K562 (cell line): Measurements from ENCODE around the gene TMEM217. TPM values are rescaled to one million over a fixed set of nuclear protein-coding genes. Genes with fewer than 3 reads are reported as not detected.
A peak's percentile ranks its signal among the peaks of the same experiment; 100 is the strongest.

ENCODE experiments used
- BRD9 ChIP-seq: fragments of 450-650 bp; IDR thresholded peaks from 2 replicates; pipeline ENCODE4 v1.6.1; 2018; ENCODE audit warnings: low read depth; ENCODE audit not compliant: partially characterized antibody
- CCNT2 ChIP-seq: IDR thresholded peaks from 2 replicates; pipeline ENCODE4 v1.6.1; 2011; ENCODE audit warnings: borderline replicate concordance, low read depth, mild to moderate bottlenecking, moderate library complexity, mixed read lengths, low read length; ENCODE audit not compliant: insufficient read length; ENCODE audit errors: extremely low read depth
- ELF1 ChIP-seq: fragments of 200-800 bp; sonication (Bioruptor generic); IDR thresholded peaks from 2 replicates; pipeline ENCODE4 v1.6.1; 2016; ENCODE audit warnings: missing genetic modification characterization, missing compliant biosample characterization
- FIP1L1 ChIP-seq: fragments of 200-400 bp; formaldehyde crosslinking; IDR thresholded peaks from 2 replicates; pipeline ENCODE4 v1.6.1; 2018; ENCODE audit warnings: mild to moderate bottlenecking, low read depth, low read length; ENCODE audit not compliant: poor library complexity, severe bottlenecking
- FOXA3 ChIP-seq, 2 experiments: fragments of 450-650 bp in 1 of 2; sonication (generic) in 1 of 2; formaldehyde crosslinking; IDR thresholded peaks in 1 of 2; conservative IDR thresholded peaks in 1 of 2; 2 replicates each; pipeline versions ENCODE4 v1.4.0 to v1.8.0; 2020 to 2022; ENCODE audit warnings: mild to moderate bottlenecking in 2 of 2, missing genetic modification reagents in 1 of 2
- FOXK2 ChIP-seq, 2 experiments: fragments of 450-650 bp; IDR thresholded peaks in 1 of 2; conservative IDR thresholded peaks in 1 of 2; 2 replicates each; pipeline ENCODE4 v1.6.1; 2016; ENCODE audit warnings: low read depth in 2 of 2, mild to moderate bottlenecking in 1 of 2
- GTF2E2 ChIP-seq: fragments of 200-800 bp; sonication (Bioruptor generic); IDR thresholded peaks from 2 replicates; pipeline ENCODE4 v1.6.1; 2016; ENCODE audit warnings: missing genetic modification characterization, missing compliant biosample characterization
- HEY1 ChIP-seq: fragments of 250-450 bp; sonication (Bioruptor Pico); IDR thresholded peaks from 2 replicates; pipeline ENCODE4 v1.5.0; 2020; ENCODE audit warnings: mild to moderate bottlenecking, moderate library complexity, borderline replicate concordance
- LARP7 ChIP-seq: fragments of 450-650 bp; IDR thresholded peaks from 2 replicates; pipeline ENCODE4 v1.6.1; 2016
- MCM3 ChIP-seq: fragments of 450-650 bp; IDR thresholded peaks from 2 replicates; pipeline ENCODE4 v1.6.1; 2016
- NCOR1 ChIP-seq: fragments of 450-650 bp; IDR thresholded peaks from 2 replicates; pipeline ENCODE4 v1.6.1; 2016; ENCODE audit warnings: mild to moderate bottlenecking, moderate library complexity
- NR2F6 ChIP-seq: fragments of 450-650 bp; formaldehyde crosslinking; IDR thresholded peaks from 2 replicates; pipeline ENCODE4 v1.4.0; 2020; ENCODE audit warnings: mild to moderate bottlenecking
- PHF20 ChIP-seq: fragments of 450-650 bp; IDR thresholded peaks from 2 replicates; pipeline ENCODE4 v1.6.1; 2018; ENCODE audit not compliant: partially characterized antibody
- SMAD4 ChIP-seq: fragments of 250-450 bp; sonication (Bioruptor Pico); conservative IDR thresholded peaks from 2 replicates; pipeline ENCODE4 v1.8.0; 2021; ENCODE audit warnings: inconsistent platforms, mild to moderate bottlenecking, moderate library complexity
- TBL1XR1 ChIP-seq, 2 experiments: IDR thresholded peaks; 2 replicates each; pipeline ENCODE4 v1.6.1; 2012; ENCODE audit warnings: improper control_type of control experiment in 2 of 2, low read length in 2 of 2, mild to moderate bottlenecking in 1 of 2
- TRIM24 ChIP-seq, 2 experiments: fragments of 450-650 bp; IDR thresholded peaks; 2 replicates each; pipeline ENCODE4 v1.6.1; 2016
- ZFPM2 ChIP-seq: fragments of 250-450 bp; sonication (Bioruptor Pico); IDR thresholded peaks from 2 replicates; pipeline ENCODE4 v1.5.1; 2022; ENCODE audit warnings: mild to moderate bottlenecking
- ZNF212 ChIP-seq: fragments of 450-650 bp; formaldehyde crosslinking; IDR thresholded peaks from 2 replicates; pipeline ENCODE4 v1.4.0; 2020; ENCODE audit warnings: mild to moderate bottlenecking
- ZNF232 ChIP-seq: sonication (generic); formaldehyde crosslinking; IDR thresholded peaks from 2 replicates; pipeline ENCODE4 v1.8.0; 2022; ENCODE audit warnings: mild to moderate bottlenecking, missing genetic modification reagents
- ZNF41 ChIP-seq: fragments of 250-450 bp; sonication (Bioruptor Pico); conservative IDR thresholded peaks from 2 replicates; pipeline ENCODE4 v1.4.0; 2020; ENCODE audit warnings: mild to moderate bottlenecking
- ZNF584 ChIP-seq: fragments of 200-800 bp; sonication (Bioruptor generic); IDR thresholded peaks from 2 replicates; pipeline ENCODE4 v1.6.1; 2016; ENCODE audit warnings: low read depth, mild to moderate bottlenecking, missing genetic modification characterization, missing compliant biosample characterization
- ZNF668 ChIP-seq: fragments of 250-450 bp; sonication (Bioruptor Pico); IDR thresholded peaks from 2 replicates; pipeline ENCODE4 v1.8.0; 2022; ENCODE audit warnings: mild to moderate bottlenecking, inconsistent platforms
- ZNF780A ChIP-seq: fragments of 250-450 bp; sonication (Bioruptor Pico); IDR thresholded peaks from 2 replicates; pipeline ENCODE4 v1.5.0; 2021; ENCODE audit warnings: mild to moderate bottlenecking
- polyA plus RNA-seq, 8 experiments: library from polyadenylated mRNA; depleted of rRNA in 4 of 8; stranded (reverse) in 5 of 8; unstranded in 3 of 8; fragments of >200 nt; fragmentation: Nextera tagmentation in 2 of 8; fragmentation: Illumina TruSeq in 1 of 8; extraction: Ambion mirVana in 2 of 8; extraction: Trizol in 1 of 8; gene quantifications; 2 replicates each; pipeline versions ENCODE4 v1.2.1 to v1.2.3, GENCODE V29; 2011 to 2014; ENCODE audit warnings: inconsistent platforms in 1 of 8, missing spikeins in 1 of 8
- total RNA-seq, 7 experiments: library from RNA; depleted of rRNA in 6 of 7; stranded (reverse); fragments of >200 nt in 6 of 7; fragmentation: Illumina TruSeq in 2 of 7; extraction: Trizol in 2 of 7; gene quantifications; 2 replicates each; pipeline versions ENCODE4 v1.2.1 to v1.2.3, GENCODE V29; 2011 to 2021; ENCODE audit warnings: low replicate concordance in 1 of 7
- TF ChIP-seq, protein P1 (sequence below): fragments of 250-450 bp; sonication (Bioruptor Pico); IDR thresholded peaks from 2 replicates; pipeline ENCODE4 v1.4.0; 2020; ENCODE audit warnings: mild to moderate bottlenecking, moderate library complexity
- TF ChIP-seq, protein P2 (sequence below), 2 experiments: IDR thresholded peaks; 2 replicates each; pipeline ENCODE4 v1.6.1; 2011; ENCODE audit warnings: borderline replicate concordance in 1 of 2, control low read depth in 1 of 2, low read depth in 1 of 2, low read length in 1 of 2, mild to moderate bottlenecking in 1 of 2, mixed read lengths in 1 of 2, moderate library complexity in 1 of 2; ENCODE audit not compliant: insufficient read depth in 1 of 2, insufficient read length in 1 of 2, poor library complexity in 1 of 2, severe bottlenecking in 1 of 2; ENCODE audit errors: extremely low read depth in 1 of 2

The TMEM217 gene
- total and polyA plus RNA-seq, 9 of the 15 experiments (the other 6 are each of a cell fraction or from before 2014, with no cell fraction given): 1.3 to 8.0 (median 1.9) TPM

DNA sequence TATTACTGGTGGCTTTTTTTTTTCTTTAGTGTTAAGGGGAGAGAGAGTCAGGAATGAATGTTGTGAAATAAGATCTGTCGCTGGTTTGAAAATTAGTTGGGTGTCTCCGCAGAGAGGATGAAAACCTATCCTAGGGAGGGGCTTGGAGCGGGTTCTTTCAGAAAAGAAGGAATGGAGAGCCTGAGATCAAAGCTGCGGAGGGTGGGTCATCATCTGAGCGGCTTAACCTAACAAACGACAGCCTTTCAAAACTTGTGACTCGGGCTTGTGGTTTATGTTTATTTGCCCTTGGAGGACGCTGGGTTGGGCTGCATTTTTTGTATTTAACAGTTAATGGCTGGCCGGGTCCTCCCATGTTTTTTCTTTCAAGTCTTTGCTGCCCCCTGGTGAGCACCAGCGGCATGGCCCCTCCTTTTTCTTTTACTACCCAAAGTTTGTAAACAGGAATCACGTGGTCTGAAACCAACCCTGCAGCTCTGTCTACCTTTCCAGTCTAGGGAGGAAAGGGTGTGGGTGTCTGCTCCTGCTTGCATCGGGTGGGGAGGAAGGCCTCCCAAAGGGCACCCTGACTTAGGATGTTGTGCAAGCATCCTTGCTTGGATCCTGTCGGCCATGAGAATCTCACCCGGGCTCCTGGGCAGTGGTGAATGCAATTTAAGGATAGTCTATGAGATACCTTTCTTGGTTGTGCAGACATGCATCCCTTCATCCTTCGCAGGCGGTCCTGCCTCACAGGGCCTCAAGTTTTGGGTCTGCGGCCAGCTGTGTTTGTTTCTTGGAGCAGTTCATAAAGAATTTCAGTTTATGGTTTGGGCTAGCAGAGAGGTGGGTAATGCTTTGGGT, 85.8 kb downstream of the TMEM217 start (continued):
- peak; percentile 100 for TF ChIP-seq FOXK2 (conservative IDR thresholded peaks at IDR 0.05 in 1 of 2, IDR thresholded peaks at IDR 0.05 in 1 of 2; ENCODE audit: low read depth in 2 of 2)
- TF ChIP-seq ZNF212 (CRISPR knock-in tag): no peak
- no peak for TF ChIP-seq GTF2E2 (tag)
- TF ChIP-seq ZNF780A (CRISPR knock-in tag): no peak
- TF ChIP-seq FOXA3 (CRISPR knock-in tag; conservative IDR thresholded peaks at IDR 0.05 in 1 of 2, IDR thresholded peaks at IDR 0.05 in 1 of 2): peak; percentile 93 to 97
- TF ChIP-seq, protein P1, sequence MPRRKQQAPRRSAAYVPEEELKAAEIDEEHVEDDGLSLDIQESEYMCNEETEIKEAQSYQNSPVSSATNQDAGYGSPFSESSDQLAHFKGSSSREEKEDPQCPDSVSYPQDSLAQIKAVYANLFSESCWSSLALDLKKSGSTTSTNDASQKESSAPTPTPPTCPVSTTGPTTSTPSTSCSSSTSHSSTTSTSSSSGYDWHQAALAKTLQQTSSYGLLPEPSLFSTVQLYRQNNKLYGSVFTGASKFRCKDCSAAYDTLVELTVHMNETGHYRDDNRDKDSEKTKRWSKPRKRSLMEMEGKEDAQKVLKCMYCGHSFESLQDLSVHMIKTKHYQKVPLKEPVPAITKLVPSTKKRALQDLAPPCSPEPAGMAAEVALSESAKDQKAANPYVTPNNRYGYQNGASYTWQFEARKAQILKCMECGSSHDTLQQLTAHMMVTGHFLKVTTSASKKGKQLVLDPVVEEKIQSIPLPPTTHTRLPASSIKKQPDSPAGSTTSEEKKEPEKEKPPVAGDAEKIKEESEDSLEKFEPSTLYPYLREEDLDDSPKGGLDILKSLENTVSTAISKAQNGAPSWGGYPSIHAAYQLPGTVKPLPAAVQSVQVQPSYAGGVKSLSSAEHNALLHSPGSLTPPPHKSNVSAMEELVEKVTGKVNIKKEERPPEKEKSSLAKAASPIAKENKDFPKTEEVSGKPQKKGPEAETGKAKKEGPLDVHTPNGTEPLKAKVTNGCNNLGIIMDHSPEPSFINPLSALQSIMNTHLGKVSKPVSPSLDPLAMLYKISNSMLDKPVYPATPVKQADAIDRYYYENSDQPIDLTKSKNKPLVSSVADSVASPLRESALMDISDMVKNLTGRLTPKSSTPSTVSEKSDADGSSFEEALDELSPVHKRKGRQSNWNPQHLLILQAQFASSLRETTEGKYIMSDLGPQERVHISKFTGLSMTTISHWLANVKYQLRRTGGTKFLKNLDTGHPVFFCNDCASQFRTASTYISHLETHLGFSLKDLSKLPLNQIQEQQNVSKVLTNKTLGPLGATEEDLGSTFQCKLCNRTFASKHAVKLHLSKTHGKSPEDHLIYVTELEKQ (CRISPR knock-in tag): no peak
- TF ChIP-seq LARP7: no peak; the same call in 1 of the 2 replicates
- 0 out of 2 replicates have a peak, but pooled peaks have one; percentile 27 for TF ChIP-seq ZNF668 (CRISPR knock-in tag)
- no peak for TF ChIP-seq TRIM24 (IDR thresholded peaks at IDR 0.05)
- peak; percentile 92 for TF ChIP-seq BRD9
- no peak for TF ChIP-seq NR2F6 (CRISPR knock-in tag)
- TF ChIP-seq ZNF41 (CRISPR knock-in tag): no peak
- no peak for TF ChIP-seq ZFPM2 (CRISPR knock-in tag)
- TF ChIP-seq, protein P2, sequence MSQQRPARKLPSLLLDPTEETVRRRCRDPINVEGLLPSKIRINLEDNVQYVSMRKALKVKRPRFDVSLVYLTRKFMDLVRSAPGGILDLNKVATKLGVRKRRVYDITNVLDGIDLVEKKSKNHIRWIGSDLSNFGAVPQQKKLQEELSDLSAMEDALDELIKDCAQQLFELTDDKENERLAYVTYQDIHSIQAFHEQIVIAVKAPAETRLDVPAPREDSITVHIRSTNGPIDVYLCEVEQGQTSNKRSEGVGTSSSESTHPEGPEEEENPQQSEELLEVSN (IDR thresholded peaks at IDR 0.05; ENCODE audit: borderline replicate concordance in 1 of 2, extremely low read depth in 1 of 2, insufficient read depth in 1 of 2, insufficient read length in 1 of 2, low read depth in 1 of 2, low read length in 1 of 2, poor library complexity in 1 of 2, severe bottlenecking in 1 of 2): peak in 1 of 2 experiments; percentile 7
- no peak for TF ChIP-seq ZNF584 (CRISPR knock-in tag)
- TF ChIP-seq TBL1XR1 (IDR thresholded peaks at IDR 0.05; ENCODE audit: low read length in 2 of 2): peak in 1 of 2 experiments; percentile 92; a peak in 3 of 4 replicates
- TF ChIP-seq NCOR1: no peak
- TF ChIP-seq ELF1 (tag): peak; percentile 61; the same call in 1 of the 2 replicates
- no peak for TF ChIP-seq ZNF232
- TF ChIP-seq PHF20: no peak
- peak; percentile 93 for TF ChIP-seq SMAD4 (CRISPR knock-in tag)
- no peak for TF ChIP-seq FIP1L1
- no peak for TF ChIP-seq MCM3
- peak; percentile 39 for TF ChIP-seq CCNT2
- no peak; the same call in 1 of the 2 replicates for TF ChIP-seq HEY1 (CRISPR knock-in tag)
